K562 (cell line): ENCODE data around the gene SPATA20. TPM values are rescaled to one million over a fixed set of nuclear protein-coding genes. Genes with fewer than 3 reads are reported as not detected.

Source experiments
- WHSC1 ChIP-seq: IDR thresholded peaks from one replicate; pipeline ENCODE4 v1.6.1; 2012; ENCODE audit warnings: low read length, control low read depth, inconsistent platforms
- ZNF263 ChIP-seq: sonication (generic); formaldehyde crosslinking; IDR thresholded peaks from 2 replicates; pipeline ENCODE4 v1.8.0; 2022; ENCODE audit warnings: mild to moderate bottlenecking, missing genetic modification reagents, borderline replicate concordance
- polyA plus RNA-seq, 8 experiments: library from polyadenylated mRNA; depleted of rRNA in 4 of 8; stranded (reverse) in 5 of 8; unstranded in 3 of 8; fragments of >200 nt; fragmentation: Nextera tagmentation in 2 of 8; fragmentation: Illumina TruSeq in 1 of 8; extraction: Ambion mirVana in 2 of 8; extraction: Trizol in 1 of 8; gene quantifications; 2 replicates each; pipeline versions ENCODE4 v1.2.1 to v1.2.3, GENCODE V29; 2011 to 2014; ENCODE audit warnings: inconsistent platforms in 1 of 8, missing spikeins in 1 of 8
- total RNA-seq, 7 experiments: library from RNA; depleted of rRNA in 6 of 7; stranded (reverse); fragments of >200 nt in 6 of 7; fragmentation: Illumina TruSeq in 2 of 7; extraction: Trizol in 2 of 7; gene quantifications; 2 replicates each; pipeline versions ENCODE4 v1.2.1 to v1.2.3, GENCODE V29; 2011 to 2021; ENCODE audit warnings: low replicate concordance in 1 of 7
- TF ChIP-seq, protein P1 (sequence below), 2 experiments: fragments of 450-650 bp; IDR thresholded peaks; 2 replicates each; pipeline ENCODE4 v1.6.1; 2016; ENCODE audit warnings: mild to moderate bottlenecking in 2 of 2, borderline replicate concordance in 1 of 2, low read depth in 1 of 2, moderate library complexity in 1 of 2
- TF ChIP-seq, protein P2 (sequence below): fragments of 250-450 bp; sonication (Bioruptor Pico); IDR thresholded peaks from 2 replicates; pipeline ENCODE4 v1.4.0; 2020; ENCODE audit warnings: mild to moderate bottlenecking, moderate library complexity, borderline replicate concordance

The SPATA20 gene
- total and polyA plus RNA-seq, 9 of the 15 experiments (the other 6 are each of a cell fraction or from before 2014, with no cell fraction given) = 0.08 to 4.0 (median 1.5) TPM

GRCh38 chr17:50548831-50549230, 1.9 kb downstream of the SPATA20 start (continued):
- TF ChIP-seq, protein P1, sequence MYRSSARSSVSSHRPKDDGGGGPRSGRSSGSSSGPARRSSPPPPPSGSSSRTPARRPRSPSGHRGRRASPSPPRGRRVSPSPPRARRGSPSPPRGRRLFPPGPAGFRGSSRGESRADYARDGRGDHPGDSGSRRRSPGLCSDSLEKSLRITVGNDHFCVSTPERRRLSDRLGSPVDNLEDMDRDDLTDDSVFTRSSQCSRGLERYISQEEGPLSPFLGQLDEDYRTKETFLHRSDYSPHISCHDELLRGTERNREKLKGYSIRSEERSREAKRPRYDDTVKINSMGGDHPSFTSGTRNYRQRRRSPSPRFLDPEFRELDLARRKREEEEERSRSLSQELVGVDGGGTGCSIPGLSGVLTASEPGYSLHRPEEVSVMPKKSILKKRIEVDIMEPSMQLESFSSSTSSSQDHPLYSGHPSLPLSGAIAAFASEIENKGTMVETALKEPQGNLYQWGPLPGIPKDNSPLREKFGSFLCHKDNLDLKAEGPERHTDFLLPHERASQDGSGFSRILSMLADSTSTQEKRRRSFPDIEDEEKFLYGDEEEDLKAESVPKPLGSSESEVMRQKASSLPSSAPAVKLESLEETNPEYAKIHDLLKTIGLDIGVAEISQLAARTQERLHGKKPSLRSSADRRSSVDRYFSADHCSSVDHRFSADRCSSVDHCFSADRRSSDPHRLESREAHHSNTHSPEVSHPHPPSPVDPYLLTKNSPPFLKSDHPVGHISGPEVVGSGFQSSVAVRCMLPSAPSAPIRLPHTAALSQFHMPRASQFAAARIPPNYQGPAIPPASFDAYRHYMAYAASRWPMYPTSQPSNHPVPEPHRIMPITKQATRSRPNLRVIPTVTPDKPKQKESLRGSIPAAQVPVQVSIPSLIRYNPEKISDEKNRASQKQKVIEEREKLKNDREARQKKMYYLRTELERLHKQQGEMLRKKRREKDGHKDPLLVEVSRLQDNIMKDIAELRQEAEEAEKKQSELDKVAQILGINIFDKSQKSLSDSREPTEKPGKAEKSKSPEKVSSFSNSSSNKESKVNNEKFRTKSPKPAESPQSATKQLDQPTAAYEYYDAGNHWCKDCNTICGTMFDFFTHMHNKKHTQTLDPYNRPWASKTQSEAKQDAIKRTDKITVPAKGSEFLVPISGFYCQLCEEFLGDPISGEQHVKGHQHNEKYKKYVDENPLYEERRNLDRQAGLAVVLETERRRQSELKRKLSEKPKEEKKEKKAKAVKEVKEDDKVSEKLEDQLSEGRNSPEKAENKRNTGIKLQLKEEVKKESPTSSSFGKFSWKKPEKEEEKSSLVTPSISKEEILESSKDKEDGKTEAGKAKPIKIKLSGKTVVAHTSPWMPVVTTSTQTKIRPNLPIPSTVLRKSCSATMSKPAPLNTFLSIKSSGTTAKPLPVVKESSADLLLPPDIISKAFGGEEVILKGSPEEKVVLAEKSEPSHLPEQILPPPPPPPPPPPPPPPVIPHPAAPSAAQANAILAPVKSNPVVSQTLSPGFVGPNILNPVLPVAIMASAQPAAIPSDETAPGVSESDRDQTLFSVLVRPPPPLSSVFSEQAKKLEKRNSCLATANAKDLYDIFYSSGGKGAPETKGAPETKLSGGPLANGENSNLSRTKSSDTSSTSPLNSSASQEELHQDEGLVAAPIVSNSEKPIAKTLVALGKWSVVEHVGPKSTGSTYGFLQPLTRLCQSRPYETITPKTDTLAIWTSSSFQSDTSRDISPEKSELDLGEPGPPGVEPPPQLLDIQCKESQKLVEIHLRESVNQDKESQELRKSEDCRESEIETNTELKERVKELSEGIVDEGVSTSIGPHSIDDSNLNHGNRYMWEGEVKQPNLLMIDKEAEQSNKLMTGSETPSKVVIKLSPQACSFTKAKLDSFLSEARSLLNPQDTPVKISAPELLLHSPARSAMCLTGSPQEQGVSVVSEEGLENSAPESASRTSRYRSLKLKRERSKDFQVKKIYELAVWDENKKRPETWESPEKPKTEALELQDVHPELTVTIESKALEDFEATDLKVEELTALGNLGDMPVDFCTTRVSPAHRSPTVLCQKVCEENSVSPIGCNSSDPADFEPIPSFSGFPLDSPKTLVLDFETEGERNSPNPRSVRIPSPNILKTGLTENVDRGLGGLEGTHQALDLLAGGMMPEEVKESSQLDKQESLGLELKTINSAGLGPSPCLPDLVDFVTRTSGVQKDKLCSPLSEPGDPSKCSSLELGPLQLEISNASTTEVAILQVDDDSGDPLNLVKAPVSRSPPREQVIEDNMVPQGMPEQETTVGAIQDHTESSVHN (IDR thresholded peaks at IDR 0.05; ENCODE audit: borderline replicate concordance in 1 of 2, low read depth in 1 of 2) = no peak
- TF ChIP-seq WHSC1 (no peak), ZNF263 (CRISPR knock-in tag) (no peak)
- TF ChIP-seq, protein P2, sequence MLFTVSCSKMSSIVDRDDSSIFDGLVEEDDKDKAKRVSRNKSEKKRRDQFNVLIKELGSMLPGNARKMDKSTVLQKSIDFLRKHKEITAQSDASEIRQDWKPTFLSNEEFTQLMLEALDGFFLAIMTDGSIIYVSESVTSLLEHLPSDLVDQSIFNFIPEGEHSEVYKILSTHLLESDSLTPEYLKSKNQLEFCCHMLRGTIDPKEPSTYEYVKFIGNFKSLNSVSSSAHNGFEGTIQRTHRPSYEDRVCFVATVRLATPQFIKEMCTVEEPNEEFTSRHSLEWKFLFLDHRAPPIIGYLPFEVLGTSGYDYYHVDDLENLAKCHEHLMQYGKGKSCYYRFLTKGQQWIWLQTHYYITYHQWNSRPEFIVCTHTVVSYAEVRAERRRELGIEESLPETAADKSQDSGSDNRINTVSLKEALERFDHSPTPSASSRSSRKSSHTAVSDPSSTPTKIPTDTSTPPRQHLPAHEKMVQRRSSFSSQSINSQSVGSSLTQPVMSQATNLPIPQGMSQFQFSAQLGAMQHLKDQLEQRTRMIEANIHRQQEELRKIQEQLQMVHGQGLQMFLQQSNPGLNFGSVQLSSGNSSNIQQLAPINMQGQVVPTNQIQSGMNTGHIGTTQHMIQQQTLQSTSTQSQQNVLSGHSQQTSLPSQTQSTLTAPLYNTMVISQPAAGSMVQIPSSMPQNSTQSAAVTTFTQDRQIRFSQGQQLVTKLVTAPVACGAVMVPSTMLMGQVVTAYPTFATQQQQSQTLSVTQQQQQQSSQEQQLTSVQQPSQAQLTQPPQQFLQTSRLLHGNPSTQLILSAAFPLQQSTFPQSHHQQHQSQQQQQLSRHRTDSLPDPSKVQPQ (CRISPR knock-in tag) = no peak
